Suprapubic skin (tissue), 3 donors: ENCODE measurements around the gene ATP2C2.

Experiments used
- POLR2A ChIP-seq, 2 donors: fragments of 450-650 bp; IDR thresholded peaks; one replicate each; pipeline ENCODE4 v1.6.1; 2017; ENCODE audit warnings: antibody characterized with exemption in 2 of 2, mild to moderate bottlenecking in 2 of 2, moderate library complexity in 2 of 2
- TF ChIP-seq, protein P1 (sequence below), 2 donors: fragments of 200-600 bp in 1 of 2; fragments of 450-650 bp in 1 of 2; sonication (generic) in 1 of 2; IDR thresholded peaks; one replicate each; pipeline ENCODE4 v1.5.1; 2016 to 2019; ENCODE audit warnings: antibody characterized with exemption in 2 of 2, mild to moderate bottlenecking in 1 of 2, moderate library complexity in 1 of 2

DNA sequence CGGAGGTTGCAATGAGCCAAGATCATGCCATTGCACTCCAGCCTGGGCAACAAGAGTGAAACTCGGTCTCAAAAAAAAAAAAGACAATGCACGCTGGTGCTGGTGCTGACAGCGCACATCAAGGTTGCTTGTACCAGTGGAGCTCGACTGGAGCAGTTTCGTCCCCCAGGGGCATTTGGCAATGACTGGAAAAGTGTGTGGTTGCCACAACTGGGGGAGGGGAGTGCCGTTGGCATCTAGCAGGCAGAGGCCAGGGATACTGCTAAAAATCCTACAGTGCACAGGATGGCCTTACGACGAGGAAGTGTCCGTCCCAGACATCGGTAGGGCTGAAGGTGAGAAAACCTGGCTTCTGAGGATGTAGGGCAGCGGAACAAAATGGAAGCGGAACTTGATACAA, 133.7 kb downstream of the ATP2C2 start:
- no peak for TF ChIP-seq POLR2A (IDR thresholded peaks at IDR 0.05)
- TF ChIP-seq, protein P1, sequence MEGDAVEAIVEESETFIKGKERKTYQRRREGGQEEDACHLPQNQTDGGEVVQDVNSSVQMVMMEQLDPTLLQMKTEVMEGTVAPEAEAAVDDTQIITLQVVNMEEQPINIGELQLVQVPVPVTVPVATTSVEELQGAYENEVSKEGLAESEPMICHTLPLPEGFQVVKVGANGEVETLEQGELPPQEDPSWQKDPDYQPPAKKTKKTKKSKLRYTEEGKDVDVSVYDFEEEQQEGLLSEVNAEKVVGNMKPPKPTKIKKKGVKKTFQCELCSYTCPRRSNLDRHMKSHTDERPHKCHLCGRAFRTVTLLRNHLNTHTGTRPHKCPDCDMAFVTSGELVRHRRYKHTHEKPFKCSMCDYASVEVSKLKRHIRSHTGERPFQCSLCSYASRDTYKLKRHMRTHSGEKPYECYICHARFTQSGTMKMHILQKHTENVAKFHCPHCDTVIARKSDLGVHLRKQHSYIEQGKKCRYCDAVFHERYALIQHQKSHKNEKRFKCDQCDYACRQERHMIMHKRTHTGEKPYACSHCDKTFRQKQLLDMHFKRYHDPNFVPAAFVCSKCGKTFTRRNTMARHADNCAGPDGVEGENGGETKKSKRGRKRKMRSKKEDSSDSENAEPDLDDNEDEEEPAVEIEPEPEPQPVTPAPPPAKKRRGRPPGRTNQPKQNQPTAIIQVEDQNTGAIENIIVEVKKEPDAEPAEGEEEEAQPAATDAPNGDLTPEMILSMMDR (IDR thresholded peaks at IDR 0.05), result no peak
